GM15510 (cell line): ENCODE data around the gene CLRN1.

Experiments used
- POLR2A ChIP-seq: IDR thresholded peaks from 3 replicates; pipeline ENCODE4 v1.6.1; 2011; ENCODE audit warnings: borderline replicate concordance; ENCODE audit not compliant: insufficient read length; ENCODE audit errors: extremely low read depth

CLRN1 gene

GRCh38 chr3:150911771-150912170, 60.8 kb downstream of the CLRN1 start:
- no peak for TF ChIP-seq POLR2A

- TF ChIP-seq POLR2A: no peak
These were observed 66.1 kb downstream of the CLRN1 start for GRCh38 chr3:150906461-150906860.

- TF ChIP-seq POLR2A: no peak
These were observed 66.8 kb downstream of the CLRN1 start for GRCh38 chr3:150905746-150906145.

- no peak for TF ChIP-seq POLR2A
These were observed 67.2 kb downstream of the CLRN1 start, which contains the start of gene MINDY4B for GRCh38 chr3:150905339-150905738. TSS of gene MINDY4B (minus strand) at chr3:150905439. CDS start at chr3:150905439, 0 bp downstream.

- TF ChIP-seq POLR2A: no peak
These were observed 69.5 kb downstream of the CLRN1 start for GRCh38 chr3:150902988-150903387.

GRCh38 chr3:150901793-150902192, 70.7 kb downstream of the CLRN1 start:
- TF ChIP-seq POLR2A: no peak

GRCh38 chr3:150899141-150899540, 73.4 kb downstream of the CLRN1 start:
- no peak for TF ChIP-seq POLR2A

- TF ChIP-seq POLR2A: no peak
These were observed 74.3 kb downstream of the CLRN1 start for GRCh38 chr3:150898046-150898754.

GRCh38 chr3:150897592-150897991, 74.9 kb downstream of the CLRN1 start:
- no peak for TF ChIP-seq POLR2A

- TF ChIP-seq POLR2A: no peak
These were observed 81.7 kb downstream of the CLRN1 start for GRCh38 chr3:150890831-150891230.

GRCh38 chr3:150890295-150890694, 82.2 kb downstream of the CLRN1 start:
- TF ChIP-seq POLR2A: no peak

GRCh38 chr3:150889106-150889505, 83.4 kb downstream of the CLRN1 start:
- TF ChIP-seq POLR2A: no peak

GRCh38 chr3:150887031-150887430, 85.5 kb downstream of the CLRN1 start:
- no peak for TF ChIP-seq POLR2A

- TF ChIP-seq POLR2A: no peak
These were observed 87.0 kb downstream of the CLRN1 start for GRCh38 chr3:150885535-150885934.

GRCh38 chr3:150878996-150879575, 93.4 kb downstream of the CLRN1 start:
- no peak for TF ChIP-seq POLR2A

- no peak for TF ChIP-seq POLR2A
These were observed 94.2 kb downstream of the CLRN1 start for GRCh38 chr3:150878290-150878689.
